ENCODE results near the gene CMTM5.
"Not testable (repeated sequence)": the region's sequence is repeated elsewhere in the genome, so short reads cannot be mapped to it uniquely, and the experiment has no call there.

CMTM5 gene

DNA sequence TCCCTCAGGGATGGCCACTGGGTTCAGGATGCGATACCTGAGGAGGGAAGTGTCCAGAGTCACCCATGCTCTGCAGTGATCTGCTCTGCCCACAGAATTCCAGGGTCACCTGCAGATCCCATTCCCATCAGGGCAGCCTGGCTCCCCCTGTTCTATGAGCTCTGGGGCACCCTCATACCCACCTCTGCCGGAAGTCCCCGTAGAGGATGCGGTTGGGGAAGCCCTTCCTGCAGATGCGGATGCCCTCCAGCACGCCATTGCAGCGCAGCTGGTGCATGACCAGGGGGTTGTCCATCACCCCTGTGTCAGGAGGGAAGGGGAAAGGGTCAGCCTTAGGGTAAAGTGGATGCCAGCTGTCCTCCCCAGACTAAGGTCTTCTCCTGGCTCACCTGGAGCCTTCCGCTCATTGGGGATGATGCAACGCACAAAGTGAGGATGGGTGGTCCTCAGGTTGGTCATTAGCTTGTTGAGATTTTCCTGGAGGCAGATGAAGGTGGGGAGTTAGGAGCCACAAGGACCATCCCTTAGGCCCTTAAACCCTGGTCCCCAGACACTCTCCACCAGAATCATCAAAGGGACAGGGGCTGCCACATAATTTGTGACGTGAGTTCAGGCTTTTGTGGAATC lies 20.0 kb downstream of the CMTM5 start:
- TF ChIP-seq ZFX (IDR thresholded peaks at IDR 0.05) = no peak
- TF ChIP-seq, protein P1, sequence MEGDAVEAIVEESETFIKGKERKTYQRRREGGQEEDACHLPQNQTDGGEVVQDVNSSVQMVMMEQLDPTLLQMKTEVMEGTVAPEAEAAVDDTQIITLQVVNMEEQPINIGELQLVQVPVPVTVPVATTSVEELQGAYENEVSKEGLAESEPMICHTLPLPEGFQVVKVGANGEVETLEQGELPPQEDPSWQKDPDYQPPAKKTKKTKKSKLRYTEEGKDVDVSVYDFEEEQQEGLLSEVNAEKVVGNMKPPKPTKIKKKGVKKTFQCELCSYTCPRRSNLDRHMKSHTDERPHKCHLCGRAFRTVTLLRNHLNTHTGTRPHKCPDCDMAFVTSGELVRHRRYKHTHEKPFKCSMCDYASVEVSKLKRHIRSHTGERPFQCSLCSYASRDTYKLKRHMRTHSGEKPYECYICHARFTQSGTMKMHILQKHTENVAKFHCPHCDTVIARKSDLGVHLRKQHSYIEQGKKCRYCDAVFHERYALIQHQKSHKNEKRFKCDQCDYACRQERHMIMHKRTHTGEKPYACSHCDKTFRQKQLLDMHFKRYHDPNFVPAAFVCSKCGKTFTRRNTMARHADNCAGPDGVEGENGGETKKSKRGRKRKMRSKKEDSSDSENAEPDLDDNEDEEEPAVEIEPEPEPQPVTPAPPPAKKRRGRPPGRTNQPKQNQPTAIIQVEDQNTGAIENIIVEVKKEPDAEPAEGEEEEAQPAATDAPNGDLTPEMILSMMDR (conservative IDR thresholded peaks at IDR 0.05) = no peak
- no peak overlapping the region for H3K27ac ChIP-seq

DNA sequence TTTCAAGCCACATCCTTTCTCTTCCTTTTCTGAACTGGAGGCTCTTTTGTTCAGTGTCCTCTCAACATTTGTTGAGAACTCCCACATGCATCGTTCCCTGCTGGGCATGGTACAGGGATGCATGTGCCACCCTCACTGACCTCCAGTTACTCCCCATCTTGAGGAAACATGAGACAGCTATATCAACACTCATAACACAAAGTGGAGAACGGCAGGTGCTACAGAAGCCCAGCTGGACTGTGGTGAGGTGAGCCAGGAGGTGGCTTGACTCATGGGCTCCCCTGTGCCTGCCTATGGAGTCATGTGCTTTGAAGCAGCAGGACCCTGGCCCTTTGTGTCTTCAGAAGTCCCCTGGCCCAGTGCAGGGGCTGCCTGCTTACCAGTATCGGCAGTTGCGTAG lies 21.5 kb downstream of the CMTM5 start:
- H3K27ac ChIP-seq = no peak overlapping the region
- TF ChIP-seq, protein P1 (conservative IDR thresholded peaks at IDR 0.05) = no peak
- no peak for TF ChIP-seq ZFX (IDR thresholded peaks at IDR 0.05)

DNA sequence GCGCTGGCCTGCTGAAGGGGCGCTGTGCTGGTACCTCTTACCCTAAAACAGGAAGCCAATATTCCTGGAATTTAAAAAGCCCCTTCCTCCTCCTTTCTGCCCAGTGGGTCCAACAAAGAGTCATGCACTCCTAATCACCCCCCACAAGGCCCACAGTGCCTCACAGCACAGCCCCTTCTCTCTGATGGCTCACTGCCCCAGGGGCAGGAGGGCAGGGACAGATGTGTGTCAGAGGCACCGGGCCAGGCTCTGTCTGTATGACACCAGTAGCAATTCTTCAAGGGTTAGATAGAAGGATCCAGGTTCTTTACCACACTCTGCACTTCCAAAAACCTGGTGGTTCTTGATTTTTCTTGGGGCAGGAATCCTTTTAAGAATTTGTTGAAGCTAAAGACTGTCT lies 22.3 kb downstream of the CMTM5 start:
- no peak overlapping the region for H3K27ac ChIP-seq
- TF ChIP-seq, protein P1 (conservative IDR thresholded peaks at IDR 0.05) = no peak
- TF ChIP-seq ZFX (IDR thresholded peaks at IDR 0.05) = no peak

DNA sequence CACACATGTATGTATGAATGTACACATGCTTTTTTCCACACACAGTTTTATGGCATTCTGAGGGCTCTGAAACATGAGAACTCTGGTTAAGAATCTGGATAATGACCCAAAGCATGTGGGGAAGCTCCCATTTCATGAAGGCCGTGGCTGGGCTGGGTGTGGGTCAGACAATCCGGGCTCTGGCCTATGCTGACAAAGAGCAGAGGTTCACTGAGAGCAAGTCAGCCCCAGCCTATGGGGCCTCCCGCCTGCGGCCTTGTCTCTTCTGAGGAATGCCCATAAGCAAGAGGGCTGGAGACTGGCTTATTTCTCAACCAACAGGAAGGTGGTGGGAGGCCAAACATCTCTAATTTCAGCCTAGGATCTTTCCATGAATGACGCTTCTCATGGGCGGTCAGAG lies 22.7 kb downstream of the CMTM5 start:
- TF ChIP-seq ZFX (IDR thresholded peaks at IDR 0.05) = no peak
- TF ChIP-seq, protein P1 (conservative IDR thresholded peaks at IDR 0.05) = no peak
- no peak overlapping the region for H3K27ac ChIP-seq

DNA sequence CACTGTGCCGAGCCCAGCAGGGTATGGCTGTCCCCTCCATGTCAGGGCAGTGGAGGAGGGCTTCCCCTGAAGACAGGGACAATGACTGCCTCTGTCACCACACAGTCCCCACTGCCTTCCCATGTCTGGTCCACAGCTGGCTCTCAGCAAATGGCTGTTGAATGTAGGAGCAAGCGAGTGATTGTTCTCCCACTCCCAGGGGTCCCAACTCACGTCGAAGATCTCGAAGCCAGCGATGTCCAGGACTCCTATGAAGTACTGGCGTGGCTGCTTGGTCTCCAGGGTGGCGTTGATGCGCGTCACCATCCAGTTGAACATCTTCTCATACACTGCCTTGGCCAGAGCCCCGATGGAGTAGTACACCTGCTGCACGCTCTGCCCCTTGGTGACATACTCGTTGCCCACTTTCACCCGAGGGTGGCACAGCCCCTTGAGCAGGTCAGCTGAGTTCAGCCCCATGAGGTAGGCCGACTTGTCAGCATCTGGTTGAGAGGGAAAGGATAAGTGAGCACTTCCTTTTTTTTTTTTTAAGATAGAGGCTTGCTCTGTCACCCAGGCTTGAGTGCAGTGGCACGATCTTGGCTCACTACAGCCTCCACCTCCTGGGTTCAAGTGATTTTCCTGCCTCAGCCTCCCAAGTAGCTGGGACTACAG lies 23.8 kb downstream of the CMTM5 start:
- not testable (repeated sequence) for H3K27ac ChIP-seq

DNA sequence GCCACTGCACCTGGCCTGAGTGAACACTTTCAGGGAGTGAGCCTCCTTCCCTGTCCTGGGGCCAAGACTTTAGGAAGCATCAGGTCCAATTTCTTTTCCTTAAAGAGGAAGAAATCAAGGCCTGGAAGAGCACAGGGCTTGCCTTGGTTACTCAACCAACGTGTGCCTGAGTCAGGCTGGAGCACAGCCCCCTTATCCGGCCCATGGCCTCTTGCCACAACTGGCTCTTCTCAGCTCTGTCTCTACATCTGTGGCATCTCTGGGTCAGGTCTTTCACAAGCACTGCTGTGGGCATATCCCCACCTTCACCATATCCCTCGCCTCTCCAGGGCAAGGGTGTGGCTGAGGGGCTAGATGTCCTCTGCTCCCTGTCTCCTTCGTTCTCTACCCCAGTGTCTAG lies 24.4 kb downstream of the CMTM5 start:
- no peak overlapping the region for H3K27ac ChIP-seq
- TF ChIP-seq ZFX (IDR thresholded peaks at IDR 0.05) = no peak
- TF ChIP-seq, protein P1 (conservative IDR thresholded peaks at IDR 0.05) = no peak

DNA sequence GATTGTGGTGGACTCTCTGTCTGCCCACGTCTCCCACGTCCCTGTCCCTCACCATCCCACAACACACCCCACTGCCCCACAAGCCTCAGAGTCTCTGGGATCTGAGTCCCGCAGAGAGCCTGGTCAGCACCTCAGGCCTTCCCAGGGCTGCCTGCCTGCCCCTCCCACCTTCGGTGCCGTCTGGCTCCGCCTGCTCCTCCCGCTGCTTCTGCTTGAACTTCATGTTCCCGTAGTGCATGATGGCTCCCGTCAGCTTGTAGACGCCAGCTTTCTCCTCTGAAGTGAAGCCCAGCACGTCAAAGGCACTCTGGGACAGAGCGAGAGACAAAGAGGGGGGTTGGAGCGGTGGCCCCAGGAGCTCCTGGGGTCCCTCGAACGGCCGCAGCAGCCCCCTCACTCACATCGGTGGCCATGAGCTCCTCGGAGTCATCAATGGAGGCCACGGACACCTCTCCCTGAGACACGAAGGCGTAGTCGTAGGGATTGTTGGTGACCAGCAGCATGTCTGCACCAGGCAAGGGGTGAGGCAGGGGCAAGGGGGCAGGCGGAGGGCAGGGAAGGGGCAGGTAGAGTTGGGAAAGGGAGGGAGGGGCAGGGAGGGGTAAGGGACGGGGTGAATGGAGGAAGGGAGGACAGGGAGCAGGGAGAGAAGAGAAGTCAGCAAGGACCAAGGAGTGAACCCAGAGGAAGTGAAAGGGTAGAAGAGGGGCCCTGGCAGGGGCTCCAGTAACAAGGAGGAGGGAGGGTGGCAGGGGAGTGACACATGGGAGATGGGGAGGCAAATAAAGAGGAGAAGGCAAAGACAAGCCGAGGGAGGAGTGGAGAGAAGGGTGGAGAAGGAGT lies 25.7 kb downstream of the CMTM5 start:
- H3K27ac ChIP-seq = no peak overlapping the region
- TF ChIP-seq, protein P1 (conservative IDR thresholded peaks at IDR 0.05) = no peak
- TF ChIP-seq ZFX (IDR thresholded peaks at IDR 0.05) = no peak
